Measurements from ENCODE around the gene SMIM14. TPM values are rescaled to one million over a fixed set of nuclear protein-coding genes. Genes with fewer than 3 reads are reported as not detected.
A peak's percentile ranks its signal among the peaks of the same experiment; 100 is the strongest.
"Not testable (repeated sequence)": the region's sequence is repeated elsewhere in the genome, so short reads cannot be mapped to it uniquely, and the experiment has no call there.

Gene SMIM14
- total RNA-seq, 2 donors from 2014 or later: 1.3 to 4.7 TPM

- H3K9me3 Mint-ChIP-seq: peaks cover 14 to 25% of the 10 kb centered on the region in 2 donors
- peaks cover 31 to 46% of the 10 kb centered on the region in 2 donors for H3K36me3 Mint-ChIP-seq
- DNase-seq (ENCODE audit: low spot score in 2 of 2): no peak
- ATAC-seq: no peak
- no peak overlapping the region for H3K27ac Mint-ChIP-seq
Observed at GRCh38 chr4:39529534-39529933, 109.1 kb downstream of the SMIM14 start.

- no peak for ATAC-seq
- Mint-ChIP-seq H3K9me3 (peaks cover 14 to 25% of the 10 kb centered on the region in 2 donors), H3K36me3 (peaks cover 31 to 42% of the 10 kb centered on the region in 2 donors), H3K27ac (peak overlapping the region; percentile 55 to 89)
- DNase-seq (ENCODE audit: low spot score in 2 of 2): no peak
Observed at GRCh38 chr4:39528061-39528465, 110.6 kb downstream of the SMIM14 start.

GRCh38 chr4:39527296-39528060 lies 111.2 kb downstream of the SMIM14 start, which contains the start of gene UGDH:
UGDH (minus strand) TSS chr4:39527439; CDS start chr4:39521512, 5,927 bp downstream.
- Mint-ChIP-seq H3K36me3 (peaks cover 26 to 36% of the 10 kb centered on the region in 2 donors), H3K27ac (peak within 1 kb of the TSS; percentile 89 to 99), H3K9me3 (peaks cover 11 to 22% of the 10 kb centered on the region in 2 donors)
- peak; percentile 97 to 99 for ATAC-seq
- peak; percentile 93 to 96 for DNase-seq (ENCODE audit: low spot score in 2 of 2)

- Mint-ChIP-seq H3K36me3 (peaks cover 21 to 30% of the 10 kb centered on the region in 2 donors), H3K9me3 (peaks cover 7 to 15% of the 10 kb centered on the region in 2 donors), H3K27ac (peak overlapping the region; percentile 88 to 89)
- DNase-seq (ENCODE audit: low spot score in 2 of 2): peak; percentile 26 to 57
- peak; percentile 0 to 36 for ATAC-seq
Observed at GRCh38 chr4:39526765-39527295, 111.8 kb downstream of the SMIM14 start.

- Mint-ChIP-seq H3K36me3 (peaks cover 15 to 22% of the 10 kb centered on the region in 2 donors), H3K27ac (peak overlapping the region; percentile 88 to 89), H3K9me3 (peaks cover 4 to 8% of the 10 kb centered on the region in 2 donors)
- DNase-seq (ENCODE audit: low spot score in 2 of 2) (no peak), ATAC-seq (no peak)
Observed at GRCh38 chr4:39525822-39526690, 112.6 kb downstream of the SMIM14 start.

- DNase-seq (ENCODE audit: low spot score in 2 of 2) (no peak), ATAC-seq (no peak)
- H3K27ac Mint-ChIP-seq: no peak overlapping the region
- peaks cover 10 to 12% of the 10 kb centered on the region in 2 donors for H3K36me3 Mint-ChIP-seq
- H3K9me3 Mint-ChIP-seq: no peaks in the 10 kb centered on the region
Observed at GRCh38 chr4:39524161-39524957, 114.3 kb downstream of the SMIM14 start.

- ATAC-seq: no peak
- no peak for DNase-seq (ENCODE audit: low spot score in 2 of 2)
- Mint-ChIP-seq H3K27ac (no peak overlapping the region), H3K36me3 (peaks cover 6 to 7% of the 10 kb centered on the region in 2 donors), H3K9me3 (no peaks in the 10 kb centered on the region)
Observed at GRCh38 chr4:39522068-39522467, 116.6 kb downstream of the SMIM14 start.

- H3K36me3 Mint-ChIP-seq: peaks cover under 1 to 2% of the 10 kb centered on the region in 2 donors
- H3K27ac Mint-ChIP-seq: no peak overlapping the region
- ATAC-seq: no peak
- H3K9me3 Mint-ChIP-seq: no peaks in the 10 kb centered on the region
- DNase-seq (ENCODE audit: low spot score in 2 of 2): no peak
Observed at GRCh38 chr4:39521253-39521919, 117.3 kb downstream of the SMIM14 start.

- no peaks in the 10 kb centered on the region for H3K36me3 Mint-ChIP-seq
- H3K9me3 Mint-ChIP-seq: no peaks in the 10 kb centered on the region
Observed at GRCh38 chr4:39518484-39518883, 120.2 kb downstream of the SMIM14 start.

GRCh38 chr4:39516407-39516966 lies 122.2 kb downstream of the SMIM14 start:
- Mint-ChIP-seq H3K9me3 (no peaks in the 10 kb centered on the region), H3K27ac (no peak overlapping the region), H3K36me3 (no peaks in the 10 kb centered on the region)
- ATAC-seq (no peak), DNase-seq (ENCODE audit: low spot score in 2 of 2) (no peak)

More at GRCh38 chr4:39518484-39518883, 120.2 kb downstream of the SMIM14 start:
- ATAC-seq (no peak), DNase-seq (ENCODE audit: low spot score in 2 of 2) (no peak)
- H3K27ac Mint-ChIP-seq: no peak overlapping the region

GRCh38 chr4:39515669-39516401 lies 122.8 kb downstream of the SMIM14 start:
- not testable (repeated sequence) for ATAC-seq; DNase-seq (ENCODE audit: low spot score in 2 of 2); H3K36me3 Mint-ChIP-seq; H3K9me3 Mint-ChIP-seq; H3K27ac Mint-ChIP-seq

- no peak overlapping the region for H3K27ac Mint-ChIP-seq
- H3K36me3 Mint-ChIP-seq: no peaks in the 10 kb centered on the region
- DNase-seq (ENCODE audit: low spot score in 2 of 2) (no peak), ATAC-seq (no peak)
- H3K9me3 Mint-ChIP-seq: no peaks in the 10 kb centered on the region
Observed at GRCh38 chr4:39514888-39515401, 123.7 kb downstream of the SMIM14 start.

GRCh38 chr4:39514266-39514665 lies 124.4 kb downstream of the SMIM14 start:
- not testable (repeated sequence) for ATAC-seq; DNase-seq (ENCODE audit: low spot score in 2 of 2); H3K9me3 Mint-ChIP-seq; H3K27ac Mint-ChIP-seq; H3K36me3 Mint-ChIP-seq

GRCh38 chr4:39510348-39510929 lies 128.2 kb downstream of the SMIM14 start:
- no peak overlapping the region for H3K27ac Mint-ChIP-seq
- DNase-seq (ENCODE audit: low spot score in 2 of 2): no peak
- ATAC-seq: no peak
- H3K36me3 Mint-ChIP-seq: peaks cover 0 to 4% of the 10 kb centered on the region in 2 donors
- no peaks in the 10 kb centered on the region for H3K9me3 Mint-ChIP-seq
